NB4 (cell line): Measurements from ENCODE around the gene TGFBR2.

ENCODE experiments used
- DNase-seq: peaks from one replicate; pipeline ENCODE4 v3.0.0; 2010; ENCODE audit warnings: low read depth
- H3K4me3 ChIP-seq: one replicate; pipeline ENCODE4 v1.5.1; 2011; ENCODE audit warnings: mild to moderate bottlenecking, low read depth, low read length, moderate library complexity
- CTCF ChIP-seq: IDR thresholded peaks from one replicate; pipeline ENCODE4 v1.5.1; 2012; ENCODE audit warnings: low read depth, low read length
- MAX ChIP-seq: IDR thresholded peaks from 2 replicates; pipeline ENCODE4 v1.6.1; 2011; ENCODE audit warnings: low read depth, low read length
- MYC ChIP-seq: IDR thresholded peaks from 2 replicates; pipeline ENCODE4 v1.6.1; 2011; ENCODE audit warnings: low read depth, low read length
- POLR2A ChIP-seq: IDR thresholded peaks from 2 replicates; pipeline ENCODE4 v1.6.1; 2011; ENCODE audit warnings: mild to moderate bottlenecking; ENCODE audit not compliant: insufficient read length; ENCODE audit errors: extremely low read depth

Gene TGFBR2

GRCh38 chr3:30741889-30742288 lies 135.5 kb downstream of the TGFBR2 start:
- no peak overlapping the region for H3K4me3 ChIP-seq
- no peak for DNase-seq
- TF ChIP-seq CTCF = no peak

- DNase-seq = no peak
- no peak overlapping the region for H3K4me3 ChIP-seq
- TF ChIP-seq MYC (no peak), POLR2A (no peak), MAX (no peak), CTCF (no peak)
These were observed 136.6 kb downstream of the TGFBR2 start for GRCh38 chr3:30742796-30743619.
